HG02885 (cell line): Measurements from ENCODE around the gene CCDC68.
"Not testable (repeated sequence)": the region's sequence is repeated elsewhere in the genome, so short reads cannot be mapped to it uniquely, and the experiment has no call there.

ENCODE experiments used
- ATAC-seq: cut with Tn5 transposase; IDR thresholded peaks from one replicate; pipeline ENCODE4 v1.9.1; 2021; ENCODE audit warnings: mild to moderate bottlenecking; ENCODE audit not compliant: unreplicated experiment, poor library complexity

CCDC68 gene

GRCh38 chr18:54880395-54881105 is 78.7 kb downstream of the CCDC68 start:
- no peak for ATAC-seq

DNA sequence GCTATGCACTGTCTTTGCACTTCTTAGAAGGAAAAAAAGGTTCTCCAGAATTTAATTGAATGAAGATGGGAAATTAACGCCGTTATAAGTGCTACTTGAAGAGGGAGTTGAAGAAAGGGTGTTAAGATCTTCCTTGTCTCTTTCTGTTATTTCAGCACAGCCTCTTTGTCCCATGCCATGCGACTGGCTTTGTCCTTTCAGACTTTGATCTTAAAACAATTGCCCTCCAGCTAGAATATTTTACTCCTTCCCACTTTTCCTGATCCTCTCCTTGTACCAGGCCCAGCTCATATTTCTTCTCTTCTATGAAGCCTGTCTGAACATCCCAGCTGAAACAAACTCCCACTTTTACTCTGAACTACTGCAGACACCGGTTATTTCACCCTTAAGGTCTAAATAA is 79.6 kb downstream of the CCDC68 start:
- ATAC-seq = no peak

GRCh38 chr18:54878659-54879358 is 80.5 kb downstream of the CCDC68 start:
- ATAC-seq = no peak

GRCh38 chr18:54878159-54878622 is 81.1 kb downstream of the CCDC68 start:
- no peak for ATAC-seq

DNA sequence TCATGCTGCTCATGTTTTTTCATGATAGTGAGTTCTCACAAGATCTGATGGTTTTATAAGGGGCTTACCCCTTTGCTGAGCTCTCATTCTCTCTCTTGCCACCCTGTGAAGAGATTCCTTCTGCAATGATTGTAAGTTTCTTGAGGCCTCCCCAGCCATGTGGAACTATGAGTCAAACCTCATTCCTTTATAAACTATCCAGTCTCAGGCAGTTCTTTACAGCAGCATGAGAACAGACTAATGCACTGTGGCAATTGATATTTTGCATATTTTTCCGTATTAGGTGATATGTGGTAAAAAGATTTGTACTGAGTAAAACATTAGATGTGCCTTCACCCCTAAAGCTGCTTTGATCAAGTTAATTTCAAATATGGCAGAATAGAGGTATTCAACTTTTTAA is 82.2 kb downstream of the CCDC68 start:
- ATAC-seq = no peak

DNA sequence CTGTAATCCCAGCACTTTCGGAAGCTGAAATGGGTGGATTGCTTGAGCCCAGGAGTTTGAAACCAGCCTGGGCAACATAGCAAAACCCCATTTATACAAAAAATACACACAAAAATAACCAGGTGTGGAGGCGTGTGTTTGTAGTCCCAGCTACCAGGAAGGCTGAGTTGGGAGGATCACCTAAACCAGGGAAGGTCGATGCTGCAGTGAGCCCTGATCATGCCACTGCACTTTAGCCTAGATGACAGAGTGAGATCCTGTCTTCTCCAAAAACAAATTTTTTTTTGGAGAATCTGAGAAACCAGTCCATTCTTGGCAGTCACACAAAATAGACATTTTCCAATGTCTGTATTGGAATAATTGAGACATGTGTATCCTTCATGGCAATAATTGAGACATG is 84.2 kb downstream of the CCDC68 start:
- no peak for ATAC-seq

DNA sequence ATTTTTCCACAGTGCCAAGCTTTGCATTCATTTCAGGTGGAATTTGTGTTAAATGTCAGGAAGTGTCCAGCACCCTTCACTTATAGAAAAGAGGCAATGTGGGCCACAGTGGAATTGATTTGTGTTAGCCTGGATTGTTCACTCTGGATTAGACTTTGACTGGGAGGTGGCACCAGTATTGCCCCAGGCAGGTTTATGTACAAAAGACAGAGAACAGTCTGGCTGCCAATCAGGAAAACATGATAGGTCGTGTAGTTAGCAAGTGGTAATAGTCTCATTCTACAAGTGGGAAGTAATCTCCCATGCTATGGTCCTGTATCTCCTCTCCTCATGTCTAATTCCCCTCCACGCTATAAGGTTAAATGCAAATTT is 85.4 kb downstream of the CCDC68 start:
- ATAC-seq = no peak

- no peak for ATAC-seq
Measured at GRCh38 chr18:54872681-54873080, 86.6 kb downstream of the CCDC68 start.

DNA sequence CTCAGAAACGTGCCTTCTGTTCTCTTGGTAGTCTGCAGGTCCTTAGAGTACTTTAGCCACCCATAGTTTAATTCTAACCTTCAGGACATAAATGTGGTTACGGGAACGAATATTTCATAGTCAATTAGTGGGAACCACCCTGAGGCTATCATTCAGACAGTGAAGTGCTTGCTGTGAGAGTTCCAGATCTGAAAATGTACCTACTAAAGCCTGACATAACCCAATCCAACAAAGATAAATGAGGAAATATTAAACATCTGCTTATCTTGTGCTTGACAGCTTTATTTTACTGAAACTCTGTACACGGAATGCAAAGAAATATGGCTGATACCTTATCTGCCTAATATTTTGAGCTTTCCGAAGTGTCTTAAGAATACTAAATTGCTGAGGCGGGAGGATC is 88.0 kb downstream of the CCDC68 start:
- ATAC-seq = no peak

GRCh38 chr18:54867131-54867530 is 92.1 kb downstream of the CCDC68 start:
- ATAC-seq = no peak

DNA sequence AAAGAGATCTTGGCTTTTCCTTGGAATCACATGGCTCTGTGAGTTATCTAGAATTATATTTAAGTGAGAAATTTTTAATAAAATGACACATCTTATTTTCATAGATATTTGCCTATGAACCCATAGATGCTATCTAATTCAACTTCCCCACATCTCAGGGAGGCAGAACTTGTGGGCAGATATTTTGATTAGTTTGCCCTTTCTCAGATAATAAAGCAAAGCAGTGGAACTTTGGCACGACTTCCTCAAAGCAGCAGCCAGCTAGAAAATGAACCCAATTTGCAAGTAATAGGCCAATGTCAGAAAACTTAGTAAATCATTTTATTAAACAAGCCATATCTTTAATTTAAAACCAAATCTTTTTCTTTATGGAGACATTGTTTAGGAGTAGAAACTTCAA is 98.3 kb downstream of the CCDC68 start:
- no peak for ATAC-seq

DNA sequence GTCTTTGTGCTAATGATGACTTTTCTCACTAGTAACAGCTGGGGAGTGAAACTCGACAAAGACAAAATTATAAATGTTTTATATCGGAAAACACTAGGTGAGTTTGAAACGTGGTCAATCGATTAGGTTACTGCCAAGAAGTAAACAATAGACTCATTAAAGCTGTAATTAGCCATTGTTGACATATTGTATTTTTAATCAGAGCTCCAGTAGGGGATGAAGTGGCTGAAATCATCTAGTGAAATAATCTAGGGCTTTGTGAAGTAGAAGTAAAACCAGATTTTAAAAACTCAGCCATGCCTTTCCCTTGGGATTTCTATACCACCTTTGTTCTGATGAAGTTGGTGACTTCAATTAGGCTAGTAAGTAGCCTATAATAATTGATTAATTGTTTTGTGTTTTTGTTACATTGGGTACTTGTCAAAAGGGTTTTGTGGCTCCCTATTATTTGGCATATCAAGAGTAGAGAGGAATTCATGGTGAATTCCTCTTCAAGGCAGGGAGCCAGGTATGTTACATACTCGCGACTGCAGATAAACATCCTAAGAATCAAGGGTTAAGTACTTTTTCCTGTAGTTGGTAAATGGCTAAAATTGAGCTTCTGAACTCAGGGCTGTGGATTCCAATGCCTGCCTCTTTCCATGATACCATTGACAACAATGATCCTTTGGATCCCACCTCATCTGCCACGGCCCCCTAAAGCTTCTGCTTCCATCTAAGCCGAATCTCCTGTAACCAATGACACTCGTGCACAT is 99.4 kb downstream of the CCDC68 start:
- no peak for ATAC-seq

DNA sequence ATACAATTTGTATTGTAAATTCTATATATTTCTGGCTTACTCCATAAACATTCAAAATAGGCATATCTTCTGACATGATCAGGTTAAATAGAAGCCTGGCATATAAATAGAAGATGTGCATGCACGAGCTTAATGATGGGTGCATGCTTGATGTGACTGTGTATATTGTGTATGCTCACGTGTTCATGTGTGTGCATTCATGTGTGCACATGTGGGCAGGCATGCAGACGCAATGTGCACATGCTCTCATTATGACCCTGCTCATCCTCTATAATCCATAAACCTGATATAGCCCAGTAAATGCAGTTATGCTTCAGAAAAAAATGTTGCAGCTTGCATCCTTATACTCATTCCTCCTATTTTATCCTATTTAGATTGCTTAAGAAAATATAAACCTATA is 101.8 kb downstream of the CCDC68 start:
- ATAC-seq = no peak

DNA sequence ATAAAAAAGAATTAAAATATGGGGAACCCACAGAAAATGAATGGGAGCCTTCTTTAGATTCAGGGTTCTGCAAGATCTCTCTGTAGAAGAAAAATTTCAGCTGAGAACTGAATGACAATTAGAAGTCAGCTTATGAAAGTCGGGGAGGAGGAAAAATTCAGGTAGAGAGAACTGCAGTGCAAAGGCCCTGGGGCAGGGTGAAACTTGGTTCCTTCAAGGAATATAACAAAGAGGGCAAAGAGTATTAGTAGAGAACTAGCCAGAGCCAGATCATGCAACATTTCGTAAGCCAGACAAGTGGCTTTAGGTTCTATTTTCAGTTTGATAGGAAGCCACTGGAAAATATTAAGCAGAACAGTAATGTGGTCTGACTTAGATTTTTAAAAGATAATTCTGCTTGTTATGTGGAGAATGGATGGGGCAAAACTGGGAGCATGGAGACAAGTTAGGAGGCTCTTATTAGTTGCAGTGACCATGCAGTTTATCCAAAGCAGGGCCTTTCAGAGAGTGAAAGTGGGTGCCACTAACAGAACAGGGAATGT is 103.1 kb downstream of the CCDC68 start:
- ATAC-seq = no peak

DNA sequence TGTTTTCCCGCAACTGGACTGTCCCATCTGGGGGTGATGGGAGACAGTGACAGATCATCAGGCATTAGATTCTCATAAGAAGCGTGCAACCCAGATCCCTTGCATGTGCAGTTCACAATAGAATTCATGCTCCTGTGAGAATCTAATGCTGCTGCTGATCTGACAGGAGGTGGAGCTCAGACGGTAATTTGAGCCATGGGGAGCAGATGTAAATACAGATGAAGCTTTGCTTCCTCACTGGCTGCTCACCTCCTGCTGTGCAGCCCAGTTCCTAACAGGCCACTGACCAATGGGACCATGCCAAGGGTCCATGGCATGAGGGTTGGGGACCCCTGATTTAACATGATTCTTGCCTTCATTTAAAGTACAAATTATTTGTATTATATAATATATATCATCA is 104.2 kb downstream of the CCDC68 start:
- not testable (repeated sequence) for ATAC-seq

DNA sequence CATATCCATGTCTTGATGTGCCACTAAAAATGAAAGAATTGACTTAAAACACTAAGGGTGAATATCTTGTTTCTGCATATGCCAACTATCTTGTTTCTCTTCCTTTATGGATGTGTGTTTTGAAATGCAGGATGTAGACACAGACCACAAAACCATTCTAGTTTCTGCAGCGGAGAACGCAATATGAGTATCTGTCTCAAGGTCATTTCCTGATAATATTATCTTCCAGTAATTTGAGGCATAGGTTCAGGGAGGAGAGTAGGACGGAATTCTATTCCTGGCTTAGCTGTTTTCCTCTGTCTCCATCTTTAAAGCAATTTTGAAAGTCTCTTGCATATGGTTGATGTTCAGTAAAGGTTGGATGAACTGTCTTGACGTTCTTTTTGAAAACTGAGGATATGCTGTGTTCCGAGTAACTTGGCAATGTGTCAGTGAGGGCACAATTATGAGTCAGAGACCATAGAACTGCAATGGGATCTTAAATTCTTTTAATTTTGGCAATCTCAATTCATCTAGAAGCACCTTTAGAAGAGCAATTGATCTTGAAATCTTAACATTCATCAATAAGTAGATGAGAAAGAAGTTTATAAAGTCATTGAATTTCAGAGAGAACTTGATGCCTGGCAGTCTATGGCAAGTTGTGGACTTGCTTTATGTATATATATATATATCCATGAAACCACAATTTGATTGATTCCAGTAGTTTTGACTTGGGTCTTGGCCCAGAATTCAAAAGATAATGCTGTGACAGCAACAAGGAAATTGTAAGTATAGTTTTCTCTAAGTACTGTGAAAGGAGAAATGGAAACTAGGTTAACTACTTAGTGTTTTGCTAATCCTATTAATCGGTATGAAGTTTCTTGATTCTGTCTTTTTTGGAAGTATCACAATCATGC is 106.2 kb downstream of the CCDC68 start:
- ATAC-seq = no peak
